GM12878 (cell line): ENCODE data around the gene EXOC8. TPM values are rescaled to one million over a fixed set of nuclear protein-coding genes. Genes with fewer than 3 reads are reported as not detected.

Experiments used
- BMI1 ChIP-seq: fragments of 450-650 bp; IDR thresholded peaks from 2 replicates; pipeline ENCODE4 v1.6.1; 2016; ENCODE audit warnings: mild to moderate bottlenecking, moderate library complexity, borderline replicate concordance
- CBX5 ChIP-seq: sonication (generic); IDR thresholded peaks from 2 replicates; pipeline ENCODE4 v1.6.1; 2016; ENCODE audit warnings: low read depth, moderate library complexity, mild to moderate bottlenecking, inconsistent platforms
- CREB1 ChIP-seq: IDR thresholded peaks from 2 replicates; pipeline ENCODE4 v1.6.1; 2012; ENCODE audit warnings: low read depth, mild to moderate bottlenecking, inconsistent platforms
- DPF2 ChIP-seq: fragments of 450-650 bp; IDR thresholded peaks from 2 replicates; pipeline ENCODE4 v1.6.1; 2017; ENCODE audit warnings: mild to moderate bottlenecking
- EED ChIP-seq: sonication (generic); IDR thresholded peaks from 2 replicates; pipeline ENCODE4 v1.6.1; 2016; ENCODE audit warnings: antibody characterized with exemption, low read depth
- FOXK2 ChIP-seq: fragments of 450-650 bp; IDR thresholded peaks from 2 replicates; pipeline ENCODE4 v1.6.1; 2017; ENCODE audit warnings: mild to moderate bottlenecking, moderate library complexity
- GABPA ChIP-seq: IDR thresholded peaks from 2 replicates; pipeline ENCODE4 v1.6.1; 2014; ENCODE audit warnings: antibody characterized with exemption, low read depth, mild to moderate bottlenecking, inconsistent platforms
- GATAD2B ChIP-seq: fragments of 450-650 bp; conservative IDR thresholded peaks from 2 replicates; pipeline ENCODE4 v1.6.1; 2017; ENCODE audit warnings: low read depth, mild to moderate bottlenecking, moderate library complexity
- HDAC2 ChIP-seq: fragments of 200-600 bp; sonication (generic); IDR thresholded peaks from 2 replicates; pipeline ENCODE4 v1.6.1; 2017
- IRF4 ChIP-seq: IDR thresholded peaks from 2 replicates; pipeline ENCODE4 v1.6.1; 2011; ENCODE audit warnings: low read depth, low read length
- JUND ChIP-seq: IDR thresholded peaks from 2 replicates; pipeline ENCODE4 v1.6.1; 2012; ENCODE audit warnings: low read depth, mild to moderate bottlenecking, low read length, improper control_type of control experiment, moderate library complexity
- LARP7 ChIP-seq: fragments of 450-650 bp; IDR thresholded peaks from 2 replicates; pipeline ENCODE4 v1.6.1; 2017; ENCODE audit warnings: mild to moderate bottlenecking
- MEF2A ChIP-seq: IDR thresholded peaks from 2 replicates; pipeline ENCODE4 v1.6.1; 2011; ENCODE audit warnings: low read depth, mild to moderate bottlenecking, low read length, moderate library complexity; ENCODE audit not compliant: insufficient read depth
- NKRF ChIP-seq: fragments of 450-650 bp; conservative IDR thresholded peaks from 2 replicates; pipeline ENCODE4 v1.6.1; 2017; ENCODE audit warnings: mild to moderate bottlenecking, moderate library complexity
- NR2F1 ChIP-seq: fragments of 450-650 bp; conservative IDR thresholded peaks from 2 replicates; pipeline ENCODE4 v1.6.1; 2017; ENCODE audit warnings: mild to moderate bottlenecking
- PAX8 ChIP-seq: fragments of 450-650 bp; IDR thresholded peaks from 2 replicates; pipeline ENCODE4 v1.6.1; 2017; ENCODE audit warnings: mild to moderate bottlenecking, moderate library complexity
- PML ChIP-seq: IDR thresholded peaks from 2 replicates; pipeline ENCODE4 v1.6.1; 2012; ENCODE audit warnings: low read length, inconsistent platforms
- RCOR1 ChIP-seq: conservative IDR thresholded peaks from 2 replicates; pipeline ENCODE4 v1.6.1; 2012; ENCODE audit warnings: low read depth, low read length, improper control_type of control experiment
- RUNX3 ChIP-seq: IDR thresholded peaks from 2 replicates; pipeline ENCODE4 v1.6.1; 2012; ENCODE audit warnings: low read length, inconsistent platforms
- SRF ChIP-seq, 2 experiments: IDR thresholded peaks; 2 replicates each; pipeline ENCODE4 v1.6.1; 2011; ENCODE audit warnings: low read depth in 2 of 2, low read length in 2 of 2, mild to moderate bottlenecking in 1 of 2, moderate library complexity in 1 of 2
- STAT3 ChIP-seq: IDR thresholded peaks from 2 replicates; pipeline ENCODE4 v1.6.1; 2011; ENCODE audit warnings: low read depth, low read length, improper control_type of control experiment
- WRNIP1 ChIP-seq: IDR thresholded peaks from 2 replicates; pipeline ENCODE4 v1.6.1; 2011; ENCODE audit warnings: low read depth, low read length, improper control_type of control experiment, borderline replicate concordance
- ZNF687 ChIP-seq: fragments of 450-650 bp; IDR thresholded peaks from 2 replicates; pipeline ENCODE4 v1.6.1; 2017; ENCODE audit warnings: mild to moderate bottlenecking, moderate library complexity
- ZZZ3 ChIP-seq: IDR thresholded peaks from 2 replicates; pipeline ENCODE4 v1.6.1; 2011; ENCODE audit warnings: low read depth; ENCODE audit not compliant: control insufficient read depth, insufficient read length
- polyA plus RNA-seq, 11 experiments: library from polyadenylated mRNA; depleted of rRNA in 4 of 11; unstranded in 6 of 11; stranded (reverse) in 5 of 11; fragments of >200 nt; fragmentation: Nextera tagmentation in 4 of 11; fragmentation: Illumina TruSeq in 1 of 11; extraction: Ambion mirVana in 4 of 11; extraction: Trizol in 1 of 11; gene quantifications; 1 replicate in 1 of 11; 2 replicates in 10 of 11; pipeline versions ENCODE4 v1.2.1 to v1.2.3, GENCODE V29; 2011 to 2016; ENCODE audit warnings: inconsistent platforms in 2 of 11, missing spikeins in 2 of 11, low read depth in 1 of 11
- total RNA-seq, 4 experiments: library from RNA; depleted of rRNA in 3 of 4; stranded (reverse); fragments of >200 nt in 3 of 4; fragmentation: Illumina TruSeq in 1 of 4; extraction: Trizol in 1 of 4; gene quantifications; 2 replicates each; pipeline versions ENCODE4 v1.2.1 to v1.2.3, GENCODE V29; 2013 to 2021

Gene EXOC8
- total and polyA plus RNA-seq, 10 of the 15 experiments (the other 5 are each of a cell fraction or from before 2014, with no cell fraction given), result 2.0 to 11.3 (median 6.3) TPM

DNA sequence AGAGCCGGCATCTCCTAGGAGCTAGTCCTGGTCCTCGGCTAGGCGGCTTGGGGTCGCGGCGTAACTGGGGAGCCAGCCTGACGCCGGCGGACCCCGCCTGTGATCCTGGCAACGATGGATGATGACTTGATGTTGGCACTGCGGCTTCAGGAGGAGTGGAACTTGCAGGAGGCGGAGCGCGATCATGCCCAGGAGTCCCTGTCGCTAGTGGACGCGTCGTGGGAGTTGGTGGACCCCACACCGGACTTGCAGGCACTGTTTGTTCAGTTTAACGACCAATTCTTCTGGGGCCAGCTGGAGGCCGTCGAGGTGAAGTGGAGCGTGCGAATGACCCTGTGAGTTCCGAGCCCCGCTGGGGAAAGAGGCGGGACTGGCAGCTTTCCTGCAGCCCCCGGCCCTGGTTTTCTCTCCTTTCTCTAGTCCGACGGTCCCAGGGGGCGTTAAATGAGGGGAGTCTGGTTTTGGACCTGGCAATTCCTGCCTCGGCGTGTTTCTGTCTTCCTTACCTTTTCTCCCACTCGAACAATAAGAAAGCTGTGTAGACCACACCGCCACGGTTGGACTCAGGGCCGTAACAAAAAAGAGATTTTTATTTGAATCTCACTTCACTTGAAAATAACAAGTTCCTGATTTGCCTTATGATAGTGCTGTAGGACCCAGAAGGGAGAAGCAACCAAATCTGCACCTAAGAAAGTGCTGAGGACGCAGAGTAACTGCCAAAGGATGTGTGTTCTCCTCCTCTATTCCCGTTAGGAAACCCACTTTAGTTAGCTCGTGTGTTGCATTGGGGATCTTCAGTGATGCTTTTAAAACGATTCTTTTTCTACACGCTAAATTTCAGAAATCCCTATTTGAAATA lies 847 bp upstream of the EXOC8 start, which contains the start of gene SPRTN (continued):
- no peak for TF ChIP-seq NR2F1
- TF ChIP-seq STAT3, result no peak
- TF ChIP-seq EED, result peak; percentile 28; the same call in 1 of the 2 replicates
- TF ChIP-seq GATAD2B, result 0 out of 2 replicates have a peak, but pooled peaks have one; percentile 22
- TF ChIP-seq DPF2, result no peak
- TF ChIP-seq IRF4, result no peak
- no peak for TF ChIP-seq RCOR1
- TF ChIP-seq ZZZ3, result no peak
- TF ChIP-seq FOXK2, result no peak
- TF ChIP-seq NKRF, result peak; percentile 79
- no peak for TF ChIP-seq HDAC2
- peak; percentile 70; the same call in 1 of the 2 replicates for TF ChIP-seq LARP7
- TF ChIP-seq GABPA, result no peak
- TF ChIP-seq CBX5, result no peak
- no peak for TF ChIP-seq JUND
- TF ChIP-seq PML, result peak; percentile 4; the same call in 1 of the 2 replicates
- no peak for TF ChIP-seq BMI1
- TF ChIP-seq ZNF687, result no peak
- TF ChIP-seq SRF (IDR thresholded peaks at IDR 0.05; ENCODE audit: low read depth in 2 of 2, low read length in 2 of 2), result no peak
- no peak for TF ChIP-seq MEF2A
- TF ChIP-seq RUNX3, result peak; percentile 5; the same call in 1 of the 2 replicates
- peak; percentile 6; the same call in 1 of the 2 replicates for TF ChIP-seq CREB1
- no peak for TF ChIP-seq PAX8
- TF ChIP-seq WRNIP1, result no peak
